Measurements from ENCODE around the gene AUTS2. TPM values are rescaled to one million over a fixed set of nuclear protein-coding genes. Genes with fewer than 3 reads are reported as not detected.

Gene AUTS2
- total and polyA plus RNA-seq, 2 of the 8 experiments (the other 6 are each of a cell fraction or from before 2014, with no cell fraction given), result 25.9 to 101 TPM

GRCh38 chr7:70271617-70272081, 673.4 kb downstream of the AUTS2 start (continued):
- TF ChIP-seq CHD7 (IDR thresholded peaks at IDR 0.05; ENCODE audit: insufficient replicate concordance, low read length), result no peak
- no peak for TF ChIP-seq PHF8 (conservative IDR thresholded peaks at IDR 0.05; ENCODE audit: low read depth, low read length)
- TF ChIP-seq EGR1 (IDR thresholded peaks at IDR 0.05; ENCODE audit: borderline replicate concordance, low read depth, low read length), result no peak
- no peak for TF ChIP-seq RBBP5 (IDR thresholded peaks at IDR 0.05; ENCODE audit: borderline replicate concordance, low read depth, low read length)
- no peak for TF ChIP-seq TBP (IDR thresholded peaks at IDR 0.05; ENCODE audit: low read depth, low read length)
- no peak for TF ChIP-seq KDM1A (IDR thresholded peaks at IDR 0.05; ENCODE audit: borderline replicate concordance, low read length)
- TF ChIP-seq RFX5 (IDR thresholded peaks at IDR 0.05; ENCODE audit: borderline replicate concordance, low read depth, low read length), result no peak
- no peak for TF ChIP-seq SIN3A (conservative IDR thresholded peaks at IDR 0.05 in 1 of 2, IDR thresholded peaks at IDR 0.05 in 1 of 2; ENCODE audit: low read depth in 1 of 2, low read length in 2 of 2)
- no peak for TF ChIP-seq GTF2F1 (IDR thresholded peaks at IDR 0.05; ENCODE audit: borderline replicate concordance, low read depth, low read length)
- no peak for TF ChIP-seq POU5F1 (IDR thresholded peaks at IDR 0.05; ENCODE audit: low read depth, low read length)
- no peak for TF ChIP-seq TAF7 (optimal IDR thresholded peaks at IDR 0.05; ENCODE audit: borderline replicate concordance, low read depth, low read length)
